GM19240 (cell line): ENCODE data around the gene ZDHHC11.
"Not testable (repeated sequence)": the region's sequence is repeated elsewhere in the genome, so short reads cannot be mapped to it uniquely, and the experiment has no call there.

ENCODE experiments used
- DNase-seq: peaks from one replicate; pipeline ENCODE4 v3.0.0; 2011; ENCODE audit warnings: low spot score; ENCODE audit not compliant: insufficient read length

ZDHHC11 gene

DNA sequence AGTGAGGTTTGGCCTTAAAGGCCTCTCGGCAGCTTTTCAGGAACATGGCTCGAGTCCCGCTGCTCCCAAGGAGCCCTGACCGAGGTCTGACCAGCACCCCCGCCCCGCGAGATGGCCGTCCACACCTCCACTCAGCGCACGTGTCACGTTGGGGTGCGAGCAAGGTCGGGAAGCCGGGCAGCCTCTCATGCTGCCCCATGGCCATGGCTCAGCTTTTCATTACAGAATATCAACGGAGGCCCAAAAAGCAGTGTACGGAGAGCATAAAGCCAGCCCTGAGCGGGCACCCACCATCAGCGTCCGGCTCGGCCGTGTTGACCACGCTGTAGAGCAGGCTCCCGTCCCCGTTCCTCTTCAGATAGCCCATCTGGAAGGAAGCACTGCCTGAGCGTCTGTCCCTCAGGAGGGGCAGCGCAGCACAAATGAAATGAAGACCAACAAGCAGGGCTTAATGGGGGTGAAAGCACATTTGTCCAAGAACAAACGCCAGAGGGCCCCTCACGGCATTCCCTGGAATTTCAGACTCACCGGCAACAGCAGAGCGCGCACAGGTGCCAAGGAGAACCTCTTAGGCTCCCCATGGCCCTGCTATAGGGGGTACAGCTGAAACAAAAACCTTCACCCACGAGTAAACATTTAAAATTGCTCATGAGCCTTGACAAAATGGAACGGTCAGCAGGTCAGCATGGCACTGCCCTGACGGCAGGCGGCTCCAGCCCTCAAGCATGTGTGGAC lies 30.2 kb upstream of the ZDHHC11 start:
- no peak for DNase-seq

DNA sequence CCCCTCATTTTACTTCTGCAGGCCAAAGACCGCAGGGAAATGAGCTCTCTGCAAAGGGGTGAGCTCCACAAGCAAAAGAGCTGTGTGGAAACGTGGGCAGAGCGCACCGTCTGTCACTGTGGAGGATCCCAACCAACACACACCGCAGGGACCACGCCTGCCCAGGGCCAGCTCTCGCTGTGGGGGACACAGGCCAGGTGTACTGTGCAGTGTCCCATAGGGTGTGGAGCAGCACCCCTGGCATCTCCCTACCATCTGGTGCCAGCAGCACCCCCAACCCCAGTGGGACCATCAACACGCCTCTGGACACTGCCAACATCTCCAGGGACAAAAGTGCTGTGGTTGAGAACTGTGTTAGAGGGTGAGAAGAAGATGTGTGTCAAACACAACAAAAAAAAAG lies 27.9 kb upstream of the ZDHHC11 start:
- DNase-seq: not testable (repeated sequence)

- no peak for DNase-seq
These were observed 27.3 kb upstream of the ZDHHC11 start for GRCh38 chr5:878125-878524.

GRCh38 chr5:876398-877365 lies 25.9 kb upstream of the ZDHHC11 start:
- no peak for DNase-seq

DNA sequence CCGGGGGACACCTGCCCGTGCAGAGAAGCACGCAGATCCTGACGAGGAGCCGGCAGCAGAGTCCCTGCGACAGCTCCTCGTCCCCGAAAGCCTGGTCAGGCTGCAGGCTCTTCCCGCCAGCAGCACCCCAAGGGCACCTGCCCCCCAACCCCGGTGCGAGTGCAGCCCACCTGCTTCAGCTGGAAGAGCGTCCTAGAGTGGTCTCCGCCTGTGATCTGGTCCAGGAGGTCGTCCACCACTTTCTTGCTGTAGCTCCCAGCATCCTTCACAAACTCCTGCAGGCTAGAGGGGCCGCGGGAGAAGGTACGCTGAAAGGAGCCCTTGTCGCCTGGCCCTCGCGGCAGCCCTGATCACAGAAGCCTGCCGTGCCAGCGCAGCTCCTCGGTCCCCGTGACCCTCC lies 25.1 kb upstream of the ZDHHC11 start:
- DNase-seq: no peak

GRCh38 chr5:873328-873727 lies 22.5 kb upstream of the ZDHHC11 start:
- DNase-seq: no peak

- DNase-seq: no peak
These were observed 21.5 kb upstream of the ZDHHC11 start for GRCh38 chr5:872301-872700.

DNA sequence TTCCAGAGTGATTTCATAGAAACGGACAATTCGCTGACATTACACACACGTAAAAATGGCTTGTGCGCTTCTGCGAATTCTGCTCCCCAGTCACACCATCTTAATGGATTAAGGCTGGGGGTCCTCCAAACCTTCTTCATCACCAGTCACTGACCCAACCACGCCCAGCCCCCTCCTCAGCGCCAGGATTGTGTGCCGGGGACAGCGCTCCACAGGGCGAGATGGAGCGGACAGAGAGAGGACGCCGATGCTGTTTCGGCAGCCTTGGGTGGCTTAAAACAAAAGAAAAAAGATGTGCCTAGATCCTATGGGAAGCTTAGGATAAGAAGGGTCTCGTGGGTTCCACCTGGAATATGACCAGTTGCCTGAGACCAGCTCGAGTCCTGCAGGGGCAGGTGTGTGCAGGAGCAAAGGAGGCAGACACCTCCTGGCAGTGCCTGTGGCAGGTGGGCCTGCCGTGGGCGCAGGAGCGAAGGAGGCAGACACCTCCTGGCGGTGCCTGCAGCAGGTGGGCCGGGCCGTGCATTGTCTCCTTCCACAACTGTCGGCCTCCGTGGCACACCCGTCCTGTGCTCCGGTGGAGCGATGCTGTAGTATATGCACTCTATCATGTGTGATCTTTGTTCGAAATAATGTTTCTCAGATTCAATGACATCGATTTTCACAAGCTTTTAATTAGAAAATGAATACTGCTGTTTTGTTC lies 21.0 kb upstream of the ZDHHC11 start:
- no peak for DNase-seq

GRCh38 chr5:870956-871355 lies 20.2 kb upstream of the ZDHHC11 start:
- DNase-seq: no peak

GRCh38 chr5:868428-869135 lies 17.8 kb upstream of the ZDHHC11 start:
- DNase-seq: no peak

DNA sequence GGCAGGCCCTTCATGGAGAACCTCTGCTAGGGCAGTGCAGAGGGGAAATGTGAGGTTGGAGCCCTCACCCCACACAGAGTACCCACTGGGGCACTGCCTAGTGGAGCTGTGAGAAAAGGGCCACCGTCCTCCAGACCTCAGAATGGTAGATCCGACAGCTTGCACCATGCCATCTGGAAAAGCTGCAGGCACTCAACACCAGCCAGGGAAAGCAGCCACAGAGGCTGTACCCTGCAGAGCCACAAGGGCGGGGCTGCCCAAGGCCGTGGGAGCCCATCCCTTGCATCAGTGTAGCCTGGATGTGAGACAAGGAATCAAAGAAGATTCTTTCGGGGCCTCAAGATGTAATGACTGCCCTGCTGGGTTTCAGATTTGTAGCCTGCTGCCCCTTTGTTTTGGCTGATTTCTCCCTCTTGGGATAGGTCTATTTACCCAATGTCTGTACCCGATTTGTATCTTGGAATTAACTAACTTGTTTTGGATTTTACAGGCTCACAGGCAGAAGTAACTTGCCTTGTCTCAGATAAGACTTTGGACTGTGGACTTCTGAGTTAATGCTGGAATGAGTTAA lies 16.6 kb upstream of the ZDHHC11 start:
- DNase-seq: no peak

DNA sequence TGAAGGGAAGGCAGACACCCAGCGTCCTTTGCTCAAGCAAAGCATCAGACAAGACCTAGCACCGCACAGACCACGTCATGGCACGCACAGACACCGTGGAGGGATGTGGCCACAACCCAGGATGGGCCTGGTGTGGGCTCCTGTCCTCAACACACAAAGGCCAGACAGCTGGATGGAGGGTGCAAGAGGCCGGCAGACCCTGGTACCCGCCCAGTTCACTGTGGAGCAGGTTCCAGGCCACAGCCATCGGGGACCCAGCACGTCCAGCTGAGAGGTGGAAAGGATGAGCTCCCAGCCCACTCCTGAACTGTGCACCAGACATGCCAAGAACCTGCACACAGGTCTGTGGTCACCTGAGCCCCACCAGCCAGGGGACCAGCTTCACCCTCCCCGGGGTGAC lies 15.0 kb upstream of the ZDHHC11 start:
- DNase-seq: no peak

GRCh38 chr5:865168-865521 lies 14.4 kb upstream of the ZDHHC11 start:
- DNase-seq: no peak

DNA sequence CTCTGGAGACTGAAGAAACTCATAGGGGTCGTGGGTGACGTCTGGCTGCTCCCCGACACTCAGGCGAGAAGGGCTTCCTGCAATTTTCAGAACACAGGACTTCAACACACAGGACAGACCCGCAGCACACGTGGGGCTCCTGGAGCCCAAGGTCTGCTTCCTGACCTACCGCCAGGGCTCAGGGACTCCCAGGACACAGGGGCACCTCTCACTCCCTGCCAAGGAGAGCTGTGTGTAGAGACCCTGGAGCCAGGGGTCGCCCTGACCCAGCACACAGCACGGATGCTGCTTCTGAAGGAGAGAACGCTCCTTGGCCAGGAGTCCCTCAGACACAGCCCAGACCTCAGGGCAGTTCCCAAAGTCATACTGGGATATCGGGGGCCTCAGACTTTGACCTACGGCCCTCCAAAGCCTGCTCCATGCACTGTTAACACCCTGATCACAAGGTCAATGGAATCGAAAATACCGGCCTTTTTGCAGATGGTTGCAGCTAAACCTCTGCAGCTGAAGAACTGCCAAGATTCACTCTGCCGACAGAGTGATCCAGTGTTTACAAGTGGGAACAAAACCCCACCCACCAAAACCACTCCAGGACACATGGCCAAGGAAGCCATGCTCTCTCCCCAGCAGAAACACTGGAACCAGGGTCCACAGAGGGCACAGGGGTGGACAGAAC lies 13.8 kb upstream of the ZDHHC11 start:
- DNase-seq: no peak

DNA sequence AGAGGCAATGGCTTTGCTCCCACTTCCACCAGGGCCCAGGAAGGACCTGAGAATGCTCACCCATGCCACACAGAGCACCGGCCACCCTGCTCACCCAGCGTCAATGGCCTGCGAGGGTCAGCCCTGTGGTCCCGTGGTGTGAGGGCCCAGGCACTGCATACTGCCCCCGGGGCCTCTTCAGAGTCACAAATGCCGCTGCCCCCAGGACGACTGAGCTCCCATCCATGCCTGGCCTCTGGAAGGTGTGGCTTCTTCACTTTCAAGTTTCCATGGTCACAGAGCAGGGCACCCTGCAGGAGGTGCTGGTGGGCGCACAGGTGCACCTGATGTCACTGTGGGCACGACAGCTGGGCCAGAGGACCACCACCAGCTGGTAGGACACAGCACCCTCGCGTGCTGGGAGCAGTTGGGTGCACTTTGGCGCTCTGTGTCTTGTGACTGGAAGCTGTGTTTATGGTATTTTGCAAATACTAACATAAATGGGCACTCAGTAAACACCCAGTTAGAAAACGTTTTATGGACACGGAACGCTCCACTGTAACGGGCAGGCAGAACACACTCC lies 12.5 kb upstream of the ZDHHC11 start:
- DNase-seq: no peak

DNA sequence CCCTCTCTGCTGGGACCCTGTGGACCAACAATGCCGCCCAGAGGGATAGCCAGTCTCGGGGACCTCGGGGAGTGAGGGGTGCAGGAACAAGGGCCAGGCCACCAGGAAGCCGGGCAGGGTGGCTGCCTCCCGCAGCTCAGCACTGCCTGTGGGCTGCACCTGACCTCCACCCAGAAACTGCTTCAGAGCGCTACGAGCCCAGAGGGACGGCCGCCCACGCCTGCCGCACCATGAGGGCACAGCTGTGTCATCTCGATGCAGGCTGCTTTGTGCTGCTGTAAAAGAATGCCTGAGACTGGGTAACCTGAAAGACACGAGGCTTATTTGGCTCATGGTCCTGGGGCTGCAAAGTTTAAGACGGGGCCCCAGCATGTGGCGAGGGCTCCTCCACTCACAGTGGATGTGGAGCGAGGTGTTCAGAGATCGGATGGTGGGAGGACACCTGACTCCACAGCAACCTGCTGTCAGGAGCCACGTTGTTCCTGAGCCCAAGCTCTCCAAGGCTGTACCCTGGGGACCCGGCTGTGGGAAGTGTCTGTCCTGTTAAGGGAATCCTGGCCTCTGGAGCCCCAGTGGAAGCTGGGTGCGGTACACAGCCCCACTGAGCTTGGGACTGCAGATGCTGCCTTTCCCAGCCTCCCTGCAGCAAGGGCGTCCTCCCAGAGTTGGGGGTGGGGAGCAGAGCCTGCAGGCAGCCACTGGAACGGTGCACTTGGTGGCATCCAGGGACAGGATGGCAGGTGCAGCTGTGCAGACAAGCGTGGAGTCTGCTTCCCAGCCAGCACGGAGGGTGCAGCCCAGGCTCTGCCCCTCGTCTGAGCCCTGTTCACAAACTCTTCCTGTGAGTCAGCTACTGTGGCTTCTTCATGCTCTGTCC lies 11.8 kb upstream of the ZDHHC11 start:
- no peak for DNase-seq

DNA sequence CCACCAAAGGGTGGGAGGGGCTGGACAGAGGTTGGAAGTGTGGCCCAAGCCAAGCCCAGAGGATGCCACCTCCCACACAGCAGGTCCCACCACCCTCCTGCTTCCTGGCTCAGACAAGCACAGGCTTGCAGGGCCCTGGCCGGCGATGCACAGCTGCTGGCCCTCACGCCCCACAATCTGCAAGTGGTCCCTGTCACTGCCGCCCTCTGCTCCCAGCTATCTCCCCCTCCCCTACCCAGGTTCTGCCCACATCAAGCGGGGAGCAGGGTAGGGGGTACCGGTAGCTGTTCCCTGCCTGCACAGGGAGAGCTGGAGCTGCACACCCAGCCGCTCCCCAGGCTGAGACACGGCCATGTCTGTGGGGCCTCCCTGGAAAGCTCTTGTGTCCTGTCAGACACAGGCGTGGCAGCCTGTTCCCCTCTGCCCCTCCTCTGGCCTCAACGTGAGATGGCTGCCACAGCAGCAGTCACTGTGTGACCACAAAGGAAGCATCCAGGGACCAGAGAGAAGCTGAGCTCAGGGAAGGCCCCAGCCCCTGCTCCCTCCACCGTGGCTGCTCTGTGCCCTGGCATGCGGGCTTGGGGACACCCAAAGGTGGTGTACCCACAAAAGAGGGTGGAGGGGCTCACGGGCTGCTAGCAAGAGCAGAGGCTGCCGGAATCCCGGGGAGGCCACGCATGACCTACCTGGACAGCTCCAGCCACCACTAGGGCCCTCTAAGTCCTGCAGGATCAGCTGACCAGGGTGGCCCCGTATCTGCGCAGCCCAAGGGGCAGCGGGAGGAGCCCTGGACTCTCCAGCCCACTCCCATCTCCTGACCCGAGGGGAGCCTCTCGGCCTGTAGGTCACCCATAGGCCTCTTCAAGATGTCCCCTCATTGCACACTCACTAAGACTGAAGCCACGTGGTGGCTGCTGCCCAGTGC lies 10.9 kb upstream of the ZDHHC11 start:
- no peak for DNase-seq

GRCh38 chr5:860506-861150 lies 9.8 kb upstream of the ZDHHC11 start:
- DNase-seq: no peak
